OCI-LY1 (cell line): ENCODE measurements around the gene MAP1LC3C.

Experiments
- H2AFZ ChIP-seq: fragments of 200-600 bp; sonication (generic), shearing (Covaris generic); 2 replicates; pipeline ENCODE4 v1.6.0; 2014; ENCODE audit warnings: antibody characterized with exemption, mild to moderate bottlenecking, low read length
- H3F3A ChIP-seq: fragments of 200-600 bp; sonication (generic), shearing (Covaris generic); 2 replicates; pipeline ENCODE4 v1.6.0; 2014; ENCODE audit warnings: mild to moderate bottlenecking, antibody characterized with exemption, low read length, moderate library complexity; ENCODE audit not compliant: insufficient read depth
- H3K27ac ChIP-seq: fragments of 200-600 bp; sonication (generic); 2 replicates; pipeline ENCODE4 v1.5.1; 2014; ENCODE audit warnings: low read length, mixed run types, mild to moderate bottlenecking, low read depth; ENCODE audit not compliant: poor library complexity, severe bottlenecking
- H3K27me3 ChIP-seq: fragments of 200-600 bp; sonication (generic); 2 replicates; pipeline ENCODE4 v1.6.0; 2014; ENCODE audit warnings: antibody characterized with exemption, mild to moderate bottlenecking, low read length, moderate library complexity; ENCODE audit not compliant: insufficient read depth
- H3K36me3 ChIP-seq: fragments of 200-600 bp; sonication (generic); 2 replicates; pipeline ENCODE4 v1.6.1; 2014; ENCODE audit warnings: mild to moderate bottlenecking, antibody characterized with exemption, low read length, moderate library complexity, mixed read lengths; ENCODE audit not compliant: insufficient read depth
- H3K4me1 ChIP-seq: fragments of 200-600 bp; sonication (generic); 2 replicates; pipeline ENCODE4 v1.5.1; 2014; ENCODE audit warnings: mild to moderate bottlenecking, low read length, moderate library complexity; ENCODE audit not compliant: insufficient read depth, severe bottlenecking
- H3K4me2 ChIP-seq: fragments of 200-600 bp; sonication (generic), shearing (Covaris generic); 2 replicates; pipeline ENCODE4 v1.6.1; 2014; ENCODE audit warnings: low read length
- H3K4me3 ChIP-seq: fragments of 200-600 bp; sonication (generic); 2 replicates; pipeline ENCODE4 v1.5.1; 2014; ENCODE audit warnings: low read length, low read depth, mild to moderate bottlenecking, mixed read lengths; ENCODE audit not compliant: poor library complexity, severe bottlenecking
- H3K79me2 ChIP-seq: fragments of 200-600 bp; shearing (Covaris generic); 2 replicates; pipeline ENCODE4 v1.6.1; 2016; ENCODE audit warnings: mixed run types, low read length, mixed read lengths; ENCODE audit not compliant: insufficient read depth
- H3K9ac ChIP-seq: fragments of 200-600 bp; sonication (generic), shearing (Covaris generic); 2 replicates; pipeline ENCODE4 v1.6.1; 2014; ENCODE audit warnings: mild to moderate bottlenecking, low read length, mixed read lengths
- H3K9me2 ChIP-seq: fragments of 200-600 bp; sonication (generic), shearing (Covaris generic); 2 replicates; pipeline ENCODE4 v1.6.1; 2014; ENCODE audit warnings: low read depth, mild to moderate bottlenecking, low read length, mixed read lengths
- H3K9me3 ChIP-seq: fragments of 200-600 bp; shearing (Covaris generic); 2 replicates; pipeline ENCODE4 v1.6.1; 2014; ENCODE audit warnings: low read length, mixed read lengths
- H4K20me1 ChIP-seq: fragments of 200-600 bp; sonication (generic), shearing (Covaris generic); 2 replicates; pipeline ENCODE4 v1.6.0; 2016; ENCODE audit warnings: mild to moderate bottlenecking, low read length; ENCODE audit not compliant: insufficient read depth
- CTCF ChIP-seq: fragments of 200-600 bp; sonication (generic), shearing (Covaris generic); IDR thresholded peaks from 2 replicates; pipeline ENCODE4 v1.5.1; 2017; ENCODE audit warnings: mild to moderate bottlenecking, antibody characterized with exemption, low read length, moderate library complexity, mixed read lengths
- EZH2 ChIP-seq: fragments of 200-600 bp; sonication (generic), shearing (Covaris generic); IDR thresholded peaks from 2 replicates; pipeline ENCODE4 v1.8.0; 2017; ENCODE audit warnings: borderline replicate concordance, mixed run types, mild to moderate bottlenecking, antibody characterized with exemption, low read length, moderate library complexity, mixed read lengths

MAP1LC3C gene

GRCh38 chr1:241968611-241969010, 30.3 kb downstream of the MAP1LC3C start:
- Histone ChIP-seq H3K9me3 (no peaks in the 10 kb centered on the region), H3K27me3 (no peaks in the 10 kb centered on the region), H3K79me2 (no peaks in the 10 kb centered on the region), H4K20me1 (no peaks in the 10 kb centered on the region), H3K4me1 (no peaks in the 10 kb centered on the region), H2AFZ (no peak overlapping the region), H3K9ac (no peak overlapping the region), H3K4me2 (no peak overlapping the region), H3K4me3 (no peak overlapping the region), H3K9me2 (no peaks in the 10 kb centered on the region), H3K27ac (no peak overlapping the region), H3F3A (no peaks in the 10 kb centered on the region), H3K36me3 (no peaks in the 10 kb centered on the region)
- no peak for TF ChIP-seq EZH2
- no peak for TF ChIP-seq CTCF

GRCh38 chr1:241964550-241965282, 34.2 kb downstream of the MAP1LC3C start:
- H3K36me3 ChIP-seq, result no peaks in the 10 kb centered on the region
- no peak overlapping the region for H3K9ac ChIP-seq
- no peaks in the 10 kb centered on the region for H3F3A ChIP-seq
- TF ChIP-seq EZH2, result no peak
- TF ChIP-seq CTCF, result no peak
- no peak overlapping the region for H3K27ac ChIP-seq
- H3K4me1 ChIP-seq, result no peaks in the 10 kb centered on the region
- H3K79me2 ChIP-seq, result no peaks in the 10 kb centered on the region
- no peaks in the 10 kb centered on the region for H3K9me3 ChIP-seq
- H2AFZ ChIP-seq, result no peak overlapping the region
- H3K4me3 ChIP-seq, result no peak overlapping the region
- no peaks in the 10 kb centered on the region for H3K27me3 ChIP-seq
- no peaks in the 10 kb centered on the region for H4K20me1 ChIP-seq
- no peak overlapping the region for H3K4me2 ChIP-seq
- no peaks in the 10 kb centered on the region for H3K9me2 ChIP-seq

GRCh38 chr1:241963722-241964121, 35.2 kb downstream of the MAP1LC3C start:
- Histone ChIP-seq H3K4me1 (no peaks in the 10 kb centered on the region), H3K36me3 (no peaks in the 10 kb centered on the region), H3K27me3 (no peaks in the 10 kb centered on the region), H3K79me2 (no peaks in the 10 kb centered on the region), H3K27ac (no peak overlapping the region), H2AFZ (no peak overlapping the region), H3K4me2 (no peak overlapping the region), H4K20me1 (no peaks in the 10 kb centered on the region), H3F3A (no peaks in the 10 kb centered on the region), H3K4me3 (no peak overlapping the region), H3K9me3 (no peaks in the 10 kb centered on the region), H3K9ac (no peak overlapping the region), H3K9me2 (no peaks in the 10 kb centered on the region)
- TF ChIP-seq CTCF (no peak), EZH2 (no peak)
